ENCODE data around the gene ZFYVE9. TPM values are rescaled to one million over a fixed set of nuclear protein-coding genes. Genes with fewer than 3 reads are reported as not detected.
A peak's percentile ranks its signal among the peaks of the same experiment; 100 is the strongest.
"Not testable (repeated sequence)": the region's sequence is repeated elsewhere in the genome, so short reads cannot be mapped to it uniquely, and the experiment has no call there.

Gene ZFYVE9, protein sequence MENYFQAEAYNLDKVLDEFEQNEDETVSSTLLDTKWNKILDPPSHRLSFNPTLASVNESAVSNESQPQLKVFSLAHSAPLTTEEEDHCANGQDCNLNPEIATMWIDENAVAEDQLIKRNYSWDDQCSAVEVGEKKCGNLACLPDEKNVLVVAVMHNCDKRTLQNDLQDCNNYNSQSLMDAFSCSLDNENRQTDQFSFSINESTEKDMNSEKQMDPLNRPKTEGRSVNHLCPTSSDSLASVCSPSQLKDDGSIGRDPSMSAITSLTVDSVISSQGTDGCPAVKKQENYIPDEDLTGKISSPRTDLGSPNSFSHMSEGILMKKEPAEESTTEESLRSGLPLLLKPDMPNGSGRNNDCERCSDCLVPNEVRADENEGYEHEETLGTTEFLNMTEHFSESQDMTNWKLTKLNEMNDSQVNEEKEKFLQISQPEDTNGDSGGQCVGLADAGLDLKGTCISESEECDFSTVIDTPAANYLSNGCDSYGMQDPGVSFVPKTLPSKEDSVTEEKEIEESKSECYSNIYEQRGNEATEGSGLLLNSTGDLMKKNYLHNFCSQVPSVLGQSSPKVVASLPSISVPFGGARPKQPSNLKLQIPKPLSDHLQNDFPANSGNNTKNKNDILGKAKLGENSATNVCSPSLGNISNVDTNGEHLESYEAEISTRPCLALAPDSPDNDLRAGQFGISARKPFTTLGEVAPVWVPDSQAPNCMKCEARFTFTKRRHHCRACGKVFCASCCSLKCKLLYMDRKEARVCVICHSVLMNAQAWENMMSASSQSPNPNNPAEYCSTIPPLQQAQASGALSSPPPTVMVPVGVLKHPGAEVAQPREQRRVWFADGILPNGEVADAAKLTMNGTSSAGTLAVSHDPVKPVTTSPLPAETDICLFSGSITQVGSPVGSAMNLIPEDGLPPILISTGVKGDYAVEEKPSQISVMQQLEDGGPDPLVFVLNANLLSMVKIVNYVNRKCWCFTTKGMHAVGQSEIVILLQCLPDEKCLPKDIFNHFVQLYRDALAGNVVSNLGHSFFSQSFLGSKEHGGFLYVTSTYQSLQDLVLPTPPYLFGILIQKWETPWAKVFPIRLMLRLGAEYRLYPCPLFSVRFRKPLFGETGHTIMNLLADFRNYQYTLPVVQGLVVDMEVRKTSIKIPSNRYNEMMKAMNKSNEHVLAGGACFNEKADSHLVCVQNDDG (N-terminal part only)
- total RNA-seq (23.1 and 30.3 TPM in 2 replicates), polyA plus RNA-seq (7.1 and 9.8 TPM in 2 replicates)

DNA sequence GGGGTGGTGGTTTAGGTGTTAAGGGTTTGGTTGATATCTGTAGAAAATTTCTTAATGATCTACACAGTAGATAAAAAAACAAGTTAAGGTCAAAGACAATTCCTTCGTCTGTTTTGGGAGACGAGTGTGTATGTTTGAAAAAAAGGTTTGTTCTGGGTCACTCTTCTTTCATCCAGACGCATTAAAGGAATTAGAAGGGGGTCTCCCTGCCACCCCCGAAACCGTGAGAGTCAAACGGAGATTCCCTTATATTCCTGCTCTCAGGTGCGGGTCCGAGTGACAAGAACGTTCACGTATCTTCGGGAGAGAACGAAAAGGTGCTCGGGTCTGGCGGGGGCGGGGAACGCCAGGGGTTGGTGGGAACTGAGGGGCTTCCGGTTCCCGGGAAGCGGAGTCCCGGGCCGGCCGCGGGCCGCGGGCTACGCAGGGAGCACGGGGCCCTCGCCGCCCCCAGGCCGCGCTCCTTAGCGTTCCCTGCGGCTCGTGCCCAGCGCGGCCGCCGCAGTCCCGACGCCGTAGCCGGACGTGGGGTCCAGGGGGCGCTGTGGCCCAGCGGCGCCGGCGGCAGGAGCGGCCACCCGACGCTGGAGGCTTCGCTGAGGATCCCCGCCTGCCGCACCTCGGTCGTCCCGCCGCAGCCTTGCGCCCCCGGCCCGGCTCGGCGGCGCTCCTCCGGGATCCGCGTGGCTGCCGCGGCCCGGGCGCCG lies at the start of gene ZFYVE9:
Gene ZFYVE9 (plus strand): TSS at position 577 of the 707 bp plus-strand sequence. CDS start 91,118 bp downstream, outside the sequence.
- Histone ChIP-seq H3K9me3 (ENCODE audit: low read depth) (no peaks in the 10 kb centered on the region), H3K27ac (peak within 1 kb of the TSS; percentile 97), H3K36me3 (no peaks in the 10 kb centered on the region), H3K4me3 (peak within 1 kb of the TSS; percentile 94), H3K27me3 (no peaks in the 10 kb centered on the region), H3K4me1 (ENCODE audit: low read depth) (peaks cover 16% of the 10 kb centered on the region)
- DNase-seq (ENCODE audit: low read depth in 1 of 2, low spot score in 1 of 2), result peak; percentile 90 to 94
- TF ChIP-seq, protein P1, sequence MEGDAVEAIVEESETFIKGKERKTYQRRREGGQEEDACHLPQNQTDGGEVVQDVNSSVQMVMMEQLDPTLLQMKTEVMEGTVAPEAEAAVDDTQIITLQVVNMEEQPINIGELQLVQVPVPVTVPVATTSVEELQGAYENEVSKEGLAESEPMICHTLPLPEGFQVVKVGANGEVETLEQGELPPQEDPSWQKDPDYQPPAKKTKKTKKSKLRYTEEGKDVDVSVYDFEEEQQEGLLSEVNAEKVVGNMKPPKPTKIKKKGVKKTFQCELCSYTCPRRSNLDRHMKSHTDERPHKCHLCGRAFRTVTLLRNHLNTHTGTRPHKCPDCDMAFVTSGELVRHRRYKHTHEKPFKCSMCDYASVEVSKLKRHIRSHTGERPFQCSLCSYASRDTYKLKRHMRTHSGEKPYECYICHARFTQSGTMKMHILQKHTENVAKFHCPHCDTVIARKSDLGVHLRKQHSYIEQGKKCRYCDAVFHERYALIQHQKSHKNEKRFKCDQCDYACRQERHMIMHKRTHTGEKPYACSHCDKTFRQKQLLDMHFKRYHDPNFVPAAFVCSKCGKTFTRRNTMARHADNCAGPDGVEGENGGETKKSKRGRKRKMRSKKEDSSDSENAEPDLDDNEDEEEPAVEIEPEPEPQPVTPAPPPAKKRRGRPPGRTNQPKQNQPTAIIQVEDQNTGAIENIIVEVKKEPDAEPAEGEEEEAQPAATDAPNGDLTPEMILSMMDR (IDR thresholded peaks at IDR 0.05; ENCODE audit: low read depth, low read length), result peak; percentile 40

DNA sequence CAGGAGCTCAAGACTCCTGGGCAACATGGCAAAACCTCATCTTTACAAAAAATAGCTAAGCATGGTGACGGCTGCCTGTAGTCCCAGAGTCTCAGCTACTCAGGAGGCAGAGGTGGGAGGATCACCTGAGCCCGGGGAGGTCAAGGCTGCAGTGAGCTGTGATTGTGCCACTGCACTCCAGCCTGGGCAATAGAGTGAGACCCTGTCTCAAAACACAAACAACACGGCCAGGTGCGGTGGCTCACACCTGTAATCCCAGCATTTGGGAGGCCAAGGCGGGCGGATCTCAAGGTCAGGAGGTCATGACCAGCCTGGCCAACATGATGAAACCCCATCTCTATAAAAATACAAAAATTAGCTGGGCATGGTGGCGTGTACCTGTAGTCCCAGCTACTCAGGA lies 47.6 kb upstream of the ZFYVE9 start:
- DNase-seq (ENCODE audit: low read depth in 1 of 2, low spot score in 1 of 2); H3K27ac ChIP-seq; H3K4me3 ChIP-seq; H3K36me3 ChIP-seq; H3K27me3 ChIP-seq; H3K4me1 ChIP-seq (ENCODE audit: low read depth); H3K9me3 ChIP-seq (ENCODE audit: low read depth): not testable (repeated sequence)

DNA sequence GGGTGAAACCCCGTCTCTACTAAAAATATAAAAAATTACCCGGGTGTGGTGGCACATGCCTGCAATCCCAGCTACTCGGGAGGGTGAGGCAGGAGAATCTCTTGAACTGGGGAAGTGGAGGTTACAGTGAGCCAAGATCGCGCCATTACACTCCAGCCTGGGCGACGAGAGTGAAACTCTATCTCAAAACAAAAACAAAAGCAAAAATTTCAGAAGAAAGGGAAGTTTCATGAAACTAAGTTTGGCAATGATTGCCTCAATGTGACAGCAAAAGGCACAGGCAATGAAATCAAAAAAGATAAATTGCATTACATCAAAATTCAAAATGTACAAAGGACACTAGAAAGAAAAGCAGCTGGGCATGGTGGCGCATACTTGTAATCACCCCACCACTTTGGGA lies 45.7 kb upstream of the ZFYVE9 start:
- no peak overlapping the region for H3K4me3 ChIP-seq
- H3K4me1 ChIP-seq (ENCODE audit: low read depth), result no peaks in the 10 kb centered on the region
- H3K9me3 ChIP-seq (ENCODE audit: low read depth), result no peaks in the 10 kb centered on the region
- no peaks in the 10 kb centered on the region for H3K27me3 ChIP-seq
- H3K36me3 ChIP-seq, result peaks cover 3% of the 10 kb centered on the region
- DNase-seq (ENCODE audit: low read depth in 1 of 2, low spot score in 1 of 2), result no peak
- no peak overlapping the region for H3K27ac ChIP-seq
- TF ChIP-seq, protein P1 (IDR thresholded peaks at IDR 0.05; ENCODE audit: low read depth, low read length), result no peak

DNA sequence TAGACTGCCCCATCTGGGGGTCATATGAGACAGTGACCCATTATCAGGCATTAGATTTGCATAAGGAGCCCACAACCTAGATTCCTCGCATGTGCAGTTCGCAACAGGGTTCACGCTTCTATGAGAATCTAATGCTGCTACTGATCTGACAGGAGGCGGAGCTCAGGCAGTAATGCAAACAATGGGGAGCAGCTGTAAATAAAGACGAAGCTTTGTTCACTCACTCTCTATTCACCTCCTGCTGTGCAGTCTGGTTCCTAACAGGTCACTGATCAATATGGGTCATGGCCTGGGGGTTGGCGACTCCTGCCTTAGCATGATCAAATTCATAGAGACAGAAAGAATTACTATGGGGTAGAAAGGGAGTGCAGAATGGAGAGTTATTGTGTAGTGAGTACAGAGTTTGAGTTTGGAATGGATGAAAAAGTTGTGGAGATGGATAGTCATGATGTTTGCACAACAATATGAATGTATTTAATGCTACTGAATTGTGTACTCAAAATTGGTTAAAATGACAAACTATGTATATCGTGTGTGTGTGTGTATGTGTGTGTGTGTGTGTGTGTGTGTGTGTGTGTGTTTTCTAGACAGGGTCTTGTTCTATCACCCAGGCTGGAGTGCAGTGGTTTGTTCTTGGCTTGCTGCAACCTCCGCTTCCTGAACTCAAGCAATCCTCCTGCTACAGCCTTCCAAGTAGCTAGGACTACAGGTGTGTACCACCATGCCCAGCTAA lies 43.6 kb upstream of the ZFYVE9 start:
- TF ChIP-seq, protein P1 (IDR thresholded peaks at IDR 0.05; ENCODE audit: low read depth, low read length), result no peak
- no peak for DNase-seq (ENCODE audit: low read depth in 1 of 2, low spot score in 1 of 2)

DNA sequence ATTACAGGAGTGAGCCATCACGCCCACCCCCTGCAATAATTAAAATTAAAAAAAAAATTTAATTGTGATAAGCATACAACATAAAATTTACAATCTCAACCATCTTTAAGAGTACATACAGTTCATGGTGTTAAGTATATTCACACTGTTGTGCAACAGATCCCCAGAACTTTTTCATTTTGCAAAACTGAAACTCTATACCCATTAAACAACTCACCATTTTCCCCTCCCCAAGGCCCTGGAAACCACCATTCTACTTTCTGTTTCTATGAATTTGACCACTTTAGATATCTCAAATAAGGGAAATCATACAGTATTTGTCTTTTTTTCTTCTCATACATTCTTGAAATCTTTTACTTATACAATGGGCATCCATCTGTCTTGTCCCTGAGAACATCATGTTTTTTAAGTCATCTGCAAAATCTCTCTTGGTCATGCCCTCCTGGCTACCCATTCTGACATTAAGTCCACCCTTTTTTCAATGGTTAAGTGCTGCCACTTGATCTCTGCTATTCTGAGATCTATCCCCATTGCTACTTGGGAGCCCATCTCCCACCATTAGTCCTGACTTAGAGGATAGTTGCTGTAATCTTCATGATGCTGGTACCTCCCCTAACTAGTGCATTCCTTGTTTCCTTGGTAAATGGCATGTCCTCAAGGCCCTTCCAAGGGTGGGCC lies 39.4 kb upstream of the ZFYVE9 start:
- no peaks in the 10 kb centered on the region for H3K36me3 ChIP-seq
- no peak overlapping the region for H3K27ac ChIP-seq
- no peaks in the 10 kb centered on the region for H3K9me3 ChIP-seq (ENCODE audit: low read depth)
- H3K4me3 ChIP-seq, result no peak overlapping the region
- no peaks in the 10 kb centered on the region for H3K27me3 ChIP-seq
- TF ChIP-seq, protein P1 (IDR thresholded peaks at IDR 0.05; ENCODE audit: low read depth, low read length), result no peak
- no peaks in the 10 kb centered on the region for H3K4me1 ChIP-seq (ENCODE audit: low read depth)
- DNase-seq (ENCODE audit: low read depth in 1 of 2, low spot score in 1 of 2), result no peak

More for the DNA sequence above, 43.6 kb upstream of the ZFYVE9 start:
- Histone ChIP-seq H3K27ac (no peak overlapping the region), H3K4me3 (no peak overlapping the region), H3K4me1 (ENCODE audit: low read depth) (no peaks in the 10 kb centered on the region), H3K9me3 (ENCODE audit: low read depth) (no peaks in the 10 kb centered on the region), H3K27me3 (no peaks in the 10 kb centered on the region), H3K36me3 (no peaks in the 10 kb centered on the region)

Measured in cardiac muscle cell (in vitro differentiated cells and primary cell).